WTC11 (cell line): Measurements from ENCODE around the gene COL13A1. TPM values are rescaled to one million over a fixed set of nuclear protein-coding genes. Genes with fewer than 3 reads are reported as not detected.
A peak's percentile ranks its signal among the peaks of the same experiment; 100 is the strongest.

Experiments
- ATAC-seq: fragments of 200-7000 bp; cut with Tn5 transposase; 2 replicates; pipeline ENCODE4 v1.10.0; 2021; ENCODE audit warnings: mild to moderate bottlenecking, moderate library complexity
- CTCF ChIA-PET: fragments of 300-600 bp; sonication (Branson Sonifier 250); formaldehyde crosslinking; loops from one replicate; lab custom pipeline; 2021; ENCODE audit warnings: antibody characterized with exemption; lab: Charles Lee
- POLR2A ChIA-PET: fragments of 350-600 bp; sonication (Branson Sonifier 250); formaldehyde crosslinking; loops from one replicate; lab custom pipeline; 2021; ENCODE audit warnings: antibody characterized with exemption; lab: Charles Lee
- DNase-seq: peaks from one replicate; pipeline ENCODE4 v3.0.0; 2021; ENCODE audit warnings: low spot score
- H3K27ac Mint-ChIP-seq: 2 replicates; pipeline ENCODE4 v1.8.0; 2021; ENCODE audit warnings: mixed read lengths
- H3K27me3 Mint-ChIP-seq: 2 replicates; pipeline ENCODE4 v1.8.0; 2021; ENCODE audit warnings: low read depth, mild to moderate bottlenecking, moderate library complexity, mixed read lengths
- H3K36me3 Mint-ChIP-seq: 2 replicates; pipeline ENCODE4 v1.8.0; 2021; ENCODE audit warnings: mixed read lengths
- H3K4me1 Mint-ChIP-seq: 2 replicates; pipeline ENCODE4 v1.8.0; 2022; ENCODE audit warnings: mixed read lengths
- H3K4me3 Mint-ChIP-seq: 2 replicates; pipeline ENCODE4 v1.8.0; 2021; ENCODE audit warnings: mild to moderate bottlenecking, moderate library complexity, mixed read lengths
- H3K9me3 Mint-ChIP-seq: 2 replicates; pipeline ENCODE4 v1.8.0; 2021; ENCODE audit warnings: mixed read lengths
- CREB1 ChIP-seq: sonication (generic); formaldehyde crosslinking; IDR thresholded peaks from 2 replicates; pipeline ENCODE4 v1.8.0; 2023; ENCODE audit warnings: mild to moderate bottlenecking, missing genetic modification reagents
- CREM ChIP-seq: sonication (generic); formaldehyde crosslinking; IDR thresholded peaks from 2 replicates; pipeline ENCODE4 v1.8.1; 2022; ENCODE audit warnings: mild to moderate bottlenecking, missing genetic modification reagents, moderate library complexity
- MXD4 ChIP-seq: fragments of 250-450 bp; sonication (Bioruptor Pico); IDR thresholded peaks from 2 replicates; pipeline ENCODE4 v1.8.0; 2021; ENCODE audit warnings: mild to moderate bottlenecking, moderate library complexity, borderline replicate concordance
- MYBL2 ChIP-seq: sonication (generic); formaldehyde crosslinking; IDR thresholded peaks from 2 replicates; pipeline ENCODE4 v1.8.1; 2023; ENCODE audit warnings: mild to moderate bottlenecking, moderate library complexity, missing genetic modification reagents
- NFE2L1 ChIP-seq: sonication (generic); formaldehyde crosslinking; IDR thresholded peaks from 2 replicates; pipeline ENCODE4 v1.8.1; 2023; ENCODE audit warnings: missing genetic modification reagents
- NFYB ChIP-seq: sonication (generic); formaldehyde crosslinking; conservative IDR thresholded peaks from 2 replicates; pipeline ENCODE4 v1.8.0; 2022; ENCODE audit warnings: low read depth, missing genetic modification reagents
- OVOL2 ChIP-seq: fragments of 250-450 bp; sonication (Bioruptor Pico); IDR thresholded peaks from 2 replicates; pipeline ENCODE4 v1.9.0; 2021; ENCODE audit warnings: mild to moderate bottlenecking, borderline replicate concordance
- SOX15 ChIP-seq: fragments of 250-450 bp; sonication (Bioruptor Pico); IDR thresholded peaks from 2 replicates; pipeline ENCODE4 v1.9.0; 2021; ENCODE audit warnings: mild to moderate bottlenecking
- TCF7 ChIP-seq: sonication (generic); formaldehyde crosslinking; IDR thresholded peaks from 2 replicates; pipeline ENCODE4 v1.8.0; 2022; ENCODE audit warnings: mild to moderate bottlenecking, low read depth, missing genetic modification reagents, moderate library complexity
- TP53 ChIP-seq: sonication (generic); formaldehyde crosslinking; IDR thresholded peaks from 2 replicates; pipeline ENCODE4 v1.8.1; 2023; ENCODE audit warnings: mild to moderate bottlenecking, missing genetic modification reagents
- total RNA-seq: library from RNA; stranded (reverse); gene quantifications from 3 replicates; pipeline ENCODE4 v1.2.3, GENCODE V29; 2021
- TF ChIP-seq, protein P1 (sequence below): fragments of 250-450 bp; sonication (Bioruptor Pico); IDR thresholded peaks from 2 replicates; pipeline ENCODE4 v1.9.0; 2021; ENCODE audit warnings: mild to moderate bottlenecking
- TF ChIP-seq, protein P2 (sequence below): fragments of 250-450 bp; sonication (Bioruptor Pico); IDR thresholded peaks from 2 replicates; pipeline ENCODE4 v1.9.0; 2021; ENCODE audit warnings: mild to moderate bottlenecking
- TF ChIP-seq, protein P3 (sequence below): sonication (generic); formaldehyde crosslinking; IDR thresholded peaks from 2 replicates; pipeline ENCODE4 v1.8.1; 2023; ENCODE audit warnings: mild to moderate bottlenecking, missing genetic modification reagents
- TF ChIP-seq, protein P4 (sequence below): sonication (generic); formaldehyde crosslinking; IDR thresholded peaks from 2 replicates; pipeline ENCODE4 v1.8.1; 2022; ENCODE audit warnings: missing genetic modification reagents, borderline replicate concordance
- TF ChIP-seq, protein P5 (sequence below): sonication (generic); formaldehyde crosslinking; IDR thresholded peaks from 2 replicates; pipeline ENCODE4 v1.8.0; 2023; ENCODE audit warnings: mild to moderate bottlenecking, missing genetic modification reagents
- TF ChIP-seq, protein P6 (sequence below): sonication (generic); formaldehyde crosslinking; IDR thresholded peaks from 2 replicates; pipeline ENCODE4 v1.8.1; 2022; ENCODE audit warnings: low read depth, missing genetic modification reagents, borderline replicate concordance
- TF ChIP-seq, protein P7 (sequence below): sonication (generic); formaldehyde crosslinking; IDR thresholded peaks from 2 replicates; pipeline ENCODE4 v1.8.1; 2023; ENCODE audit warnings: mild to moderate bottlenecking, missing genetic modification reagents, moderate library complexity
- TF ChIP-seq, protein P8 (sequence below): sonication (generic); formaldehyde crosslinking; IDR thresholded peaks from 2 replicates; pipeline ENCODE4 v1.8.1; 2023; ENCODE audit warnings: mild to moderate bottlenecking, missing genetic modification reagents

Gene COL13A1
- total RNA-seq, 1 experiment from 2014 or later: 7.1 TPM

DNA sequence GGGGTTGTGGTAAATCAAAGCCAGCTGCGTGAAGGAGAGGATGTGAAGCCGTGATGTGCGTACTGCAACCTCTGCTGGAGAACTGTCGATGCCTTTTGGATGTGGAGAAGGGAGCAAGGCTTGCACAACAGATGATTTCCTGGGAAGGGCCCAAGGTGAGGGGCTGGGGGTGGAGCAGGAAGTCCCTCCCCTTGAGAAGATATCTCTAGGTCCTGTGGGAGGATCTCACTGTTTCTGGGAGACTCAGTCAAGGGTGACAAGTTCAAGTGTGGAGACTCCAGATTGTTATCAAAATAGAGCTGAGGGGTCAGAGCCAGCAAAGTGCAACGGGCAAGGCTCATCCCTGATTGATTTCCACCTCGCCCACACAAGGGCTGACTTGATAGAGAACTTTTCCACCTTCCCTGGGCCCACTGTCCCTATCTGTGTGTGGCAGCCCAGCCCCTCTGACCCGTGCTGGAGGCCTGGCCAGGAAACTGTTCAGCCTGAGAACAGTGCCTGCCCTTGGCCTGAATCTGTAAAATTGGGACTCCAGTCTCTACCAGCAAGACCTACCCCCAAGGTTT, 55.0 kb downstream of the COL13A1 start:
- H3K36me3 Mint-ChIP-seq: no peaks in the 10 kb centered on the region
- no peak overlapping the region for H3K4me3 Mint-ChIP-seq
- no peak for DNase-seq
- CTCF ChIA-PET: interaction anchor here (1.5 to 3.9 kb wide), 3 partner anchors 11 to 102 kb away, joined by 3 to 15 read pairs (median 4); no protein-coding TSS in a partner anchor
- H3K27me3 Mint-ChIP-seq: 0 out of 2 replicates have a peak, but pooled peaks cover 2% of the 10 kb centered on the region
- peaks cover 60% of the 10 kb centered on the region for H3K4me1 Mint-ChIP-seq
- H3K27ac Mint-ChIP-seq: 0 out of 2 replicates have a peak overlapping the region, but pooled peaks have one; percentile 42
- no peaks in the 10 kb centered on the region for H3K9me3 Mint-ChIP-seq
- POLR2A ChIA-PET: no interaction called here
- ATAC-seq: no peak
- TF ChIP-seq TP53 (no peak), NFYB (no peak), TCF7 (CRISPR knock-in tag) (no peak), SOX15 (CRISPR knock-in tag) (no peak), CREB1 (no peak), MYBL2 (CRISPR knock-in tag) (no peak), MXD4 (no peak), CREM (no peak), OVOL2 (no peak), NFE2L1 (CRISPR knock-in tag) (no peak)
- TF ChIP-seq, protein P1, sequence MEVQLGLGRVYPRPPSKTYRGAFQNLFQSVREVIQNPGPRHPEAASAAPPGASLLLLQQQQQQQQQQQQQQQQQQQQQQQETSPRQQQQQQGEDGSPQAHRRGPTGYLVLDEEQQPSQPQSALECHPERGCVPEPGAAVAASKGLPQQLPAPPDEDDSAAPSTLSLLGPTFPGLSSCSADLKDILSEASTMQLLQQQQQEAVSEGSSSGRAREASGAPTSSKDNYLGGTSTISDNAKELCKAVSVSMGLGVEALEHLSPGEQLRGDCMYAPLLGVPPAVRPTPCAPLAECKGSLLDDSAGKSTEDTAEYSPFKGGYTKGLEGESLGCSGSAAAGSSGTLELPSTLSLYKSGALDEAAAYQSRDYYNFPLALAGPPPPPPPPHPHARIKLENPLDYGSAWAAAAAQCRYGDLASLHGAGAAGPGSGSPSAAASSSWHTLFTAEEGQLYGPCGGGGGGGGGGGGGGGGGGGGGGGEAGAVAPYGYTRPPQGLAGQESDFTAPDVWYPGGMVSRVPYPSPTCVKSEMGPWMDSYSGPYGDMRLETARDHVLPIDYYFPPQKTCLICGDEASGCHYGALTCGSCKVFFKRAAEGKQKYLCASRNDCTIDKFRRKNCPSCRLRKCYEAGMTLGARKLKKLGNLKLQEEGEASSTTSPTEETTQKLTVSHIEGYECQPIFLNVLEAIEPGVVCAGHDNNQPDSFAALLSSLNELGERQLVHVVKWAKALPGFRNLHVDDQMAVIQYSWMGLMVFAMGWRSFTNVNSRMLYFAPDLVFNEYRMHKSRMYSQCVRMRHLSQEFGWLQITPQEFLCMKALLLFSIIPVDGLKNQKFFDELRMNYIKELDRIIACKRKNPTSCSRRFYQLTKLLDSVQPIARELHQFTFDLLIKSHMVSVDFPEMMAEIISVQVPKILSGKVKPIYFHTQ: no peak
- TF ChIP-seq, protein P2, sequence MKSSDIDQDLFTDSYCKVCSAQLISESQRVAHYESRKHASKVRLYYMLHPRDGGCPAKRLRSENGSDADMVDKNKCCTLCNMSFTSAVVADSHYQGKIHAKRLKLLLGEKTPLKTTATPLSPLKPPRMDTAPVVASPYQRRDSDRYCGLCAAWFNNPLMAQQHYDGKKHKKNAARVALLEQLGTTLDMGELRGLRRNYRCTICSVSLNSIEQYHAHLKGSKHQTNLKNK (CRISPR knock-in tag): no peak
- TF ChIP-seq, protein P3, sequence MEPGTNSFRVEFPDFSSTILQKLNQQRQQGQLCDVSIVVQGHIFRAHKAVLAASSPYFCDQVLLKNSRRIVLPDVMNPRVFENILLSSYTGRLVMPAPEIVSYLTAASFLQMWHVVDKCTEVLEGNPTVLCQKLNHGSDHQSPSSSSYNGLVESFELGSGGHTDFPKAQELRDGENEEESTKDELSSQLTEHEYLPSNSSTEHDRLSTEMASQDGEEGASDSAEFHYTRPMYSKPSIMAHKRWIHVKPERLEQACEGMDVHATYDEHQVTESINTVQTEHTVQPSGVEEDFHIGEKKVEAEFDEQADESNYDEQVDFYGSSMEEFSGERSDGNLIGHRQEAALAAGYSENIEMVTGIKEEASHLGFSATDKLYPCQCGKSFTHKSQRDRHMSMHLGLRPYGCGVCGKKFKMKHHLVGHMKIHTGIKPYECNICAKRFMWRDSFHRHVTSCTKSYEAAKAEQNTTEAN (CRISPR knock-in tag): no peak
- TF ChIP-seq, protein P4, sequence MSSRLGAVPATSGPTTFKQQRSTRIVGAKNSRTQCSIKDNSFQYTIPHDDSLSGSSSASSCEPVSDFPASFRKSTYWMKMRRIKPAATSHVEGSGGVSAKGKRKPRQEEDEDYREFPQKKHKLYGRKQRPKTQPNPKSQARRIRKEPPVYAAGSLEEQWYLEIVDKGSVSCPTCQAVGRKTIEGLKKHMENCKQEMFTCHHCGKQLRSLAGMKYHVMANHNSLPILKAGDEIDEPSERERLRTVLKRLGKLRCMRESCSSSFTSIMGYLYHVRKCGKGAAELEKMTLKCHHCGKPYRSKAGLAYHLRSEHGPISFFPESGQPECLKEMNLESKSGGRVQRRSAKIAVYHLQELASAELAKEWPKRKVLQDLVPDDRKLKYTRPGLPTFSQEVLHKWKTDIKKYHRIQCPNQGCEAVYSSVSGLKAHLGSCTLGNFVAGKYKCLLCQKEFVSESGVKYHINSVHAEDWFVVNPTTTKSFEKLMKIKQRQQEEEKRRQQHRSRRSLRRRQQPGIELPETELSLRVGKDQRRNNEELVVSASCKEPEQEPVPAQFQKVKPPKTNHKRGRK (CRISPR knock-in tag): no peak
- TF ChIP-seq, protein P5, sequence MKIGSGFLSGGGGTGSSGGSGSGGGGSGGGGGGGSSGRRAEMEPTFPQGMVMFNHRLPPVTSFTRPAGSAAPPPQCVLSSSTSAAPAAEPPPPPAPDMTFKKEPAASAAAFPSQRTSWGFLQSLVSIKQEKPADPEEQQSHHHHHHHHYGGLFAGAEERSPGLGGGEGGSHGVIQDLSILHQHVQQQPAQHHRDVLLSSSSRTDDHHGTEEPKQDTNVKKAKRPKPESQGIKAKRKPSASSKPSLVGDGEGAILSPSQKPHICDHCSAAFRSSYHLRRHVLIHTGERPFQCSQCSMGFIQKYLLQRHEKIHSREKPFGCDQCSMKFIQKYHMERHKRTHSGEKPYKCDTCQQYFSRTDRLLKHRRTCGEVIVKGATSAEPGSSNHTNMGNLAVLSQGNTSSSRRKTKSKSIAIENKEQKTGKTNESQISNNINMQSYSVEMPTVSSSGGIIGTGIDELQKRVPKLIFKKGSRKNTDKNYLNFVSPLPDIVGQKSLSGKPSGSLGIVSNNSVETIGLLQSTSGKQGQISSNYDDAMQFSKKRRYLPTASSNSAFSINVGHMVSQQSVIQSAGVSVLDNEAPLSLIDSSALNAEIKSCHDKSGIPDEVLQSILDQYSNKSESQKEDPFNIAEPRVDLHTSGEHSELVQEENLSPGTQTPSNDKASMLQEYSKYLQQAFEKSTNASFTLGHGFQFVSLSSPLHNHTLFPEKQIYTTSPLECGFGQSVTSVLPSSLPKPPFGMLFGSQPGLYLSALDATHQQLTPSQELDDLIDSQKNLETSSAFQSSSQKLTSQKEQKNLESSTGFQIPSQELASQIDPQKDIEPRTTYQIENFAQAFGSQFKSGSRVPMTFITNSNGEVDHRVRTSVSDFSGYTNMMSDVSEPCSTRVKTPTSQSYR (CRISPR knock-in tag): no peak
- TF ChIP-seq, protein P6, sequence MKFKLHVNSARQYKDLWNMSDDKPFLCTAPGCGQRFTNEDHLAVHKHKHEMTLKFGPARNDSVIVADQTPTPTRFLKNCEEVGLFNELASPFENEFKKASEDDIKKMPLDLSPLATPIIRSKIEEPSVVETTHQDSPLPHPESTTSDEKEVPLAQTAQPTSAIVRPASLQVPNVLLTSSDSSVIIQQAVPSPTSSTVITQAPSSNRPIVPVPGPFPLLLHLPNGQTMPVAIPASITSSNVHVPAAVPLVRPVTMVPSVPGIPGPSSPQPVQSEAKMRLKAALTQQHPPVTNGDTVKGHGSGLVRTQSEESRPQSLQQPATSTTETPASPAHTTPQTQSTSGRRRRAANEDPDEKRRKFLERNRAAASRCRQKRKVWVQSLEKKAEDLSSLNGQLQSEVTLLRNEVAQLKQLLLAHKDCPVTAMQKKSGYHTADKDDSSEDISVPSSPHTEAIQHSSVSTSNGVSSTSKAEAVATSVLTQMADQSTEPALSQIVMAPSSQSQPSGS (CRISPR knock-in tag): no peak
- TF ChIP-seq, protein P7, sequence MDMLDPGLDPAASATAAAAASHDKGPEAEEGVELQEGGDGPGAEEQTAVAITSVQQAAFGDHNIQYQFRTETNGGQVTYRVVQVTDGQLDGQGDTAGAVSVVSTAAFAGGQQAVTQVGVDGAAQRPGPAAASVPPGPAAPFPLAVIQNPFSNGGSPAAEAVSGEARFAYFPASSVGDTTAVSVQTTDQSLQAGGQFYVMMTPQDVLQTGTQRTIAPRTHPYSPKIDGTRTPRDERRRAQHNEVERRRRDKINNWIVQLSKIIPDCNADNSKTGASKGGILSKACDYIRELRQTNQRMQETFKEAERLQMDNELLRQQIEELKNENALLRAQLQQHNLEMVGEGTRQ (CRISPR knock-in tag): no peak
- TF ChIP-seq, protein P8, sequence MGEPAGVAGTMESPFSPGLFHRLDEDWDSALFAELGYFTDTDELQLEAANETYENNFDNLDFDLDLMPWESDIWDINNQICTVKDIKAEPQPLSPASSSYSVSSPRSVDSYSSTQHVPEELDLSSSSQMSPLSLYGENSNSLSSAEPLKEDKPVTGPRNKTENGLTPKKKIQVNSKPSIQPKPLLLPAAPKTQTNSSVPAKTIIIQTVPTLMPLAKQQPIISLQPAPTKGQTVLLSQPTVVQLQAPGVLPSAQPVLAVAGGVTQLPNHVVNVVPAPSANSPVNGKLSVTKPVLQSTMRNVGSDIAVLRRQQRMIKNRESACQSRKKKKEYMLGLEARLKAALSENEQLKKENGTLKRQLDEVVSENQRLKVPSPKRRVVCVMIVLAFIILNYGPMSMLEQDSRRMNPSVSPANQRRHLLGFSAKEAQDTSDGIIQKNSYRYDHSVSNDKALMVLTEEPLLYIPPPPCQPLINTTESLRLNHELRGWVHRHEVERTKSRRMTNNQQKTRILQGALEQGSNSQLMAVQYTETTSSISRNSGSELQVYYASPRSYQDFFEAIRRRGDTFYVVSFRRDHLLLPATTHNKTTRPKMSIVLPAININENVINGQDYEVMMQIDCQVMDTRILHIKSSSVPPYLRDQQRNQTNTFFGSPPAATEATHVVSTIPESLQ (CRISPR knock-in tag): no peak
